Endothelial cell of umbilical vein (primary cell): ENCODE results near the gene SRP14. TPM values are rescaled to one million over a fixed set of nuclear protein-coding genes. Genes with fewer than 3 reads are reported as not detected.

Experiments
- BruUV-seq: library from RNA; stranded (reverse); fragments of 400-500 nt; replicated peaks from 2 replicates; lab custom pipeline; 2021; lab: Mats Ljungman, UMichigan
- CTCF ChIA-PET: fragments of 300-600, 350-600 bp; sonication (Branson Sonifier 250); formaldehyde crosslinking; loops from one replicate; lab custom pipeline; 2021; ENCODE audit warnings: antibody characterized with exemption, inconsistent platforms; lab: Charles Lee
- POLR2A ChIA-PET: fragments of 300-600, 350-600 bp; sonication (Branson Sonifier 250); formaldehyde crosslinking; loops from one replicate; lab custom pipeline; 2021; ENCODE audit warnings: antibody characterized with exemption, inconsistent platforms; lab: Charles Lee
- DNase-seq: peaks from one replicate; pipeline ENCODE4 v3.0.0-alpha.2; 2011; ENCODE audit warnings: low read depth, low spot score
- FAIRE-seq: peaks from 2 replicates; lab custom pipeline; 2011; peaks lifted over from hg19 to GRCh38; lab: Jason Lieb, UNC
- H2AFZ ChIP-seq: 2 replicates; pipeline ENCODE4 v1.6.0; 2012; ENCODE audit warnings: low read depth, low read length, control low read depth, inconsistent platforms
- H3K27ac ChIP-seq: 2 replicates; pipeline ENCODE4 v1.5.1; 2011; ENCODE audit warnings: low read depth, mild to moderate bottlenecking, control low read depth, low read length, moderate library complexity; ENCODE audit not compliant: insufficient read depth
- H3K27me3 ChIP-seq, 2 experiments: 2 replicates each; pipeline versions ENCODE4 v1.6.0 to v1.6.1; 2011; ENCODE audit warnings: low read length in 2 of 2, mixed read lengths in 1 of 2; ENCODE audit not compliant: control insufficient read depth in 2 of 2, insufficient read depth in 2 of 2
- H3K36me3 ChIP-seq, 2 experiments: 2 replicates in 1 of 2; 3 replicates in 1 of 2; pipeline ENCODE4 v1.5.1; 2011; ENCODE audit warnings: low read length in 2 of 2, mild to moderate bottlenecking in 1 of 2, moderate library complexity in 1 of 2; ENCODE audit not compliant: control insufficient read depth in 2 of 2, insufficient read depth in 2 of 2; ENCODE audit errors: extremely low read depth in 1 of 2
- H3K4me1 ChIP-seq: 3 replicates; pipeline ENCODE4 v1.5.1; 2011; ENCODE audit warnings: mild to moderate bottlenecking, low read length; ENCODE audit not compliant: control insufficient read depth, insufficient read depth; ENCODE audit errors: extremely low read depth
- H3K4me2 ChIP-seq: 2 replicates; pipeline ENCODE4 v1.6.1; 2011; ENCODE audit warnings: low read length, control low read depth, mixed read lengths; ENCODE audit not compliant: insufficient read depth
- H3K4me3 ChIP-seq, 3 experiments: fragments of 200-600 bp in 1 of 3; sonication (generic), shearing (Covaris generic) in 1 of 3; replicated peaks in 1 of 3; 2 replicates each; pipeline ENCODE4 v1.5.1; 2011 to 2016; ENCODE audit warnings: control low read depth in 3 of 3, low read length in 3 of 3, mild to moderate bottlenecking in 2 of 3, inconsistent platforms in 1 of 3, low read depth in 1 of 3, moderate library complexity in 1 of 3; ENCODE audit not compliant: insufficient read depth in 1 of 3
- H3K79me2 ChIP-seq: 2 replicates; pipeline ENCODE4 v1.6.0; 2012; ENCODE audit warnings: low read length, inconsistent platforms; ENCODE audit not compliant: control insufficient read depth, insufficient read depth
- H3K9ac ChIP-seq: replicated peaks from 2 replicates; pipeline ENCODE3; 2011; ENCODE audit warnings: low read length, control low read depth; ENCODE audit not compliant: insufficient read depth; ENCODE audit errors: extremely low read depth
- H3K9me1 ChIP-seq: replicated peaks from 3 replicates; pipeline ENCODE4 v1.6.0; 2011; ENCODE audit warnings: mild to moderate bottlenecking, low read length; ENCODE audit not compliant: control insufficient read depth, insufficient read depth; ENCODE audit errors: extremely low read depth
- H3K9me3 ChIP-seq: replicated peaks from 2 replicates; pipeline ENCODE4 v1.5.1; 2012; ENCODE audit warnings: low read length, inconsistent platforms; ENCODE audit not compliant: control insufficient read depth, insufficient read depth
- H4K20me1 ChIP-seq: replicated peaks from 2 replicates; pipeline ENCODE3; 2011; ENCODE audit warnings: mild to moderate bottlenecking, low read length; ENCODE audit not compliant: control insufficient read depth, insufficient read depth; ENCODE audit errors: extremely low read depth
- CTCF ChIP-seq, 2 donors: IDR thresholded peaks; 1 replicate in 1 of 2; 2 replicates in 1 of 2; pipeline ENCODE4 v1.5.1; 2011; ENCODE audit warnings: low read length in 2 of 2, mild to moderate bottlenecking in 2 of 2, moderate library complexity in 2 of 2, control low read depth in 1 of 2, inconsistent platforms in 1 of 2, low read depth in 1 of 2; ENCODE audit not compliant: insufficient read depth in 1 of 2; ENCODE audit errors: extremely low read depth in 1 of 2
- EZH2 ChIP-seq: IDR thresholded peaks from 2 replicates; pipeline ENCODE4 v1.6.1; 2012; ENCODE audit warnings: borderline replicate concordance, low read depth, mild to moderate bottlenecking, moderate library complexity, low read length, inconsistent platforms; ENCODE audit not compliant: severe bottlenecking
- FOS ChIP-seq: IDR thresholded peaks from 2 replicates; pipeline ENCODE4 v1.6.1; 2011; ENCODE audit warnings: mild to moderate bottlenecking, low read length, moderate library complexity, borderline replicate concordance; ENCODE audit not compliant: insufficient read depth
- GATA2 ChIP-seq: IDR thresholded peaks from 2 replicates; pipeline ENCODE4 v1.7.0; 2011; ENCODE audit warnings: low read depth, mild to moderate bottlenecking, moderate library complexity, mixed read lengths, low read length; ENCODE audit not compliant: insufficient read length, insufficient read depth
- JUN ChIP-seq: IDR thresholded peaks from 2 replicates; pipeline ENCODE4 v1.6.1; 2011; ENCODE audit warnings: borderline replicate concordance, low read depth; ENCODE audit not compliant: insufficient read length, insufficient read depth
- MAX ChIP-seq: IDR thresholded peaks from 2 replicates; pipeline ENCODE4 v1.6.1; 2011; ENCODE audit not compliant: insufficient read depth, insufficient read length
- MYC ChIP-seq: IDR thresholded peaks from one replicate; pipeline ENCODE4 v1.6.1; 2011; ENCODE audit warnings: mild to moderate bottlenecking, low read depth, low read length
- POLR2A ChIP-seq: IDR thresholded peaks from 2 replicates; pipeline ENCODE4 v1.6.1; 2012; ENCODE audit warnings: low read depth, mild to moderate bottlenecking, control low read depth, low read length
- POLR2AphosphoS5 ChIP-seq: IDR thresholded peaks from 2 replicates; pipeline ENCODE4 v1.6.1; 2012; ENCODE audit warnings: low read depth, mild to moderate bottlenecking, control low read depth, low read length, moderate library complexity; ENCODE audit not compliant: insufficient read depth
- dilution Hi-C: fragments of 300-500 bp; cut with MboI; formaldehyde crosslinking; loops from one replicate; pipeline ENCODE4 v1.15.0; 2019; ENCODE audit warnings: low sequenced_read_pairs; ENCODE audit not compliant: extremely low pct_ligation_motif_present
- intact Hi-C: fragments of 100-400 bp; cut with micrococcal nuclease; formaldehyde crosslinking; loops from one replicate; pipeline ENCODE4 v1.10.0; 2022
- polyA plus RNA-seq, 4 experiments: library from polyadenylated mRNA; depleted of rRNA in 3 of 4; stranded (reverse) in 3 of 4; unstranded in 1 of 4; fragments of >200 nt; gene quantifications; 2 replicates each; pipeline versions ENCODE4 v1.2.1 to v1.2.3, GENCODE V29; 2011 to 2012; ENCODE audit warnings: missing spikeins in 1 of 4
- total RNA-seq: library from RNA; stranded (reverse); gene quantifications from 2 replicates; pipeline ENCODE4 v1.2.3, GENCODE V29; 2021

Gene SRP14
- total and polyA plus RNA-seq, 2 donors (not counting 3 experiments of a cell fraction or from before 2014, with no cell fraction given) = 220 to 330 TPM

GRCh38 chr15:40065166-40065565 is 26.2 kb upstream of the SRP14 start:
- TF ChIP-seq MAX = no peak
- TF ChIP-seq EZH2 = no peak
- TF ChIP-seq CTCF (IDR thresholded peaks at IDR 0.05; ENCODE audit: extremely low read depth in 1 of 2, insufficient read depth in 1 of 2, low read depth in 1 of 2, low read length in 2 of 2) = no peak
- TF ChIP-seq MYC = no peak
- TF ChIP-seq POLR2A = no peak
- TF ChIP-seq GATA2 = no peak
- TF ChIP-seq JUN = no peak
- TF ChIP-seq FOS = no peak
- no peak for TF ChIP-seq POLR2AphosphoS5
- intact Hi-C loops = no loop called here
- Histone ChIP-seq H3K4me2 (no peak overlapping the region), H3K27me3 (no peaks in the 10 kb centered on the region), H3K9ac (no peak overlapping the region), H3K9me3 (no peaks in the 10 kb centered on the region), H3K4me1 (peaks cover 22% of the 10 kb centered on the region), H4K20me1 (no peaks in the 10 kb centered on the region), H3K9me1 (no peaks in the 10 kb centered on the region), H3K4me3 (no peak overlapping the region), H2AFZ (no peak overlapping the region), H3K79me2 (no peaks in the 10 kb centered on the region), H3K36me3 (no peaks in the 10 kb centered on the region), H3K27ac (peak overlapping the region; percentile 77)
- ChIA-PET POLR2A (no interaction called here), CTCF (interaction anchor here (2.3 kb wide), 1 partner anchor 39 kb away, joined by 10 read pairs; no protein-coding TSS in a partner anchor)
- dilution Hi-C loops = no loop called here
- FAIRE-seq (no peak), DNase-seq (no peak)
- no TSS peak for BruUV-seq
